HepG2 (cell line): ENCODE measurements around the gene HNRNPF. TPM values are rescaled to one million over a fixed set of nuclear protein-coding genes. Genes with fewer than 3 reads are reported as not detected.

Experiments used
- AKAP8 ChIP-seq: sonication (generic); formaldehyde crosslinking; IDR thresholded peaks from 2 replicates; pipeline ENCODE4 v1.5.1; 2020; ENCODE audit warnings: mild to moderate bottlenecking, missing genetic modification reagents
- BRF2 ChIP-seq: sonication (generic); formaldehyde crosslinking; IDR thresholded peaks from 2 replicates; pipeline ENCODE4 v1.8.1; 2022; ENCODE audit warnings: mild to moderate bottlenecking, missing genetic modification reagents
- CENPX ChIP-seq: sonication (generic); formaldehyde crosslinking; IDR thresholded peaks from 2 replicates; pipeline ENCODE4 v1.9.0; 2021; ENCODE audit warnings: mild to moderate bottlenecking, missing genetic modification reagents, moderate library complexity
- GZF1 ChIP-seq: sonication (generic); formaldehyde crosslinking; IDR thresholded peaks from 2 replicates; pipeline ENCODE4 v1.5.1; 2020; ENCODE audit warnings: mild to moderate bottlenecking, missing genetic modification reagents
- HMGXB4 ChIP-seq, 2 experiments: sonication (generic) in 1 of 2; formaldehyde crosslinking in 1 of 2; IDR thresholded peaks; 2 replicates each; pipeline versions ENCODE4 v1.4.0 to v1.6.1; 2018 to 2020; ENCODE audit warnings: missing genetic modification reagents in 2 of 2, borderline replicate concordance in 1 of 2, low read depth in 1 of 2, mild to moderate bottlenecking in 1 of 2, missing biosample characterization in 1 of 2
- MED13 ChIP-seq: sonication (generic); formaldehyde crosslinking; IDR thresholded peaks from 2 replicates; pipeline ENCODE4 v1.5.0; 2020; ENCODE audit warnings: missing genetic modification reagents
- NFE2L1 ChIP-seq: sonication (generic); formaldehyde crosslinking; IDR thresholded peaks from 2 replicates; pipeline ENCODE4 v1.4.0; 2020; ENCODE audit warnings: missing genetic modification reagents, mild to moderate bottlenecking, borderline replicate concordance
- NFYC ChIP-seq: IDR thresholded peaks from 2 replicates; pipeline ENCODE4 v1.6.1; 2016; ENCODE audit warnings: missing genetic modification reagents, missing compliant biosample characterization
- POLR2AphosphoS5 ChIP-seq: IDR thresholded peaks from 2 replicates; pipeline ENCODE4 v1.6.1; 2012; ENCODE audit warnings: low read depth, low read length
- SALL1 ChIP-seq: sonication (generic); formaldehyde crosslinking; IDR thresholded peaks from 2 replicates; pipeline ENCODE4 v1.8.0; 2022; ENCODE audit warnings: mild to moderate bottlenecking, missing genetic modification reagents
- SIN3A ChIP-seq: IDR thresholded peaks from 2 replicates; pipeline ENCODE4 v1.6.1; 2011; ENCODE audit warnings: low read depth, mild to moderate bottlenecking, control low read depth, low read length, borderline replicate concordance
- SOX6 ChIP-seq, 2 experiments: fragments of 450-650 bp in 1 of 2; sonication (generic) in 1 of 2; formaldehyde crosslinking in 1 of 2; IDR thresholded peaks; 2 replicates each; pipeline versions ENCODE4 v1.4.0 to v1.6.1; 2017 to 2020; ENCODE audit warnings: antibody characterized with exemption in 1 of 2, mild to moderate bottlenecking in 1 of 2, missing genetic modification reagents in 1 of 2
- ZC3H4 ChIP-seq: sonication (generic); formaldehyde crosslinking; IDR thresholded peaks from 2 replicates; pipeline ENCODE4 v1.4.0; 2020; ENCODE audit warnings: missing genetic modification reagents, borderline replicate concordance
- ZFP90 ChIP-seq: sonication (generic); formaldehyde crosslinking; IDR thresholded peaks from 2 replicates; pipeline ENCODE4 v1.8.0; 2022; ENCODE audit warnings: missing genetic modification reagents, mild to moderate bottlenecking, inconsistent platforms, borderline replicate concordance
- ZHX1 ChIP-seq: sonication (generic); formaldehyde crosslinking; IDR thresholded peaks from 2 replicates; pipeline ENCODE4 v1.8.1; 2022; ENCODE audit warnings: low read depth, mild to moderate bottlenecking, missing genetic modification reagents
- ZNF326 ChIP-seq: sonication (generic); formaldehyde crosslinking; IDR thresholded peaks from 2 replicates; pipeline ENCODE4 v1.4.0; 2020; ENCODE audit warnings: missing genetic modification reagents, borderline replicate concordance
- ZNF33B ChIP-seq: sonication (generic); formaldehyde crosslinking; IDR thresholded peaks from 2 replicates; pipeline ENCODE4 v1.5.1; 2020; ENCODE audit warnings: mild to moderate bottlenecking, missing genetic modification reagents
- ZNF546 ChIP-seq: sonication (generic); formaldehyde crosslinking; conservative IDR thresholded peaks from 2 replicates; pipeline ENCODE4 v1.8.1; 2023; ENCODE audit warnings: mild to moderate bottlenecking, missing genetic modification reagents
- ZNF552 ChIP-seq: sonication (generic); formaldehyde crosslinking; IDR thresholded peaks from 2 replicates; pipeline ENCODE4 v1.9.0; 2022; ENCODE audit warnings: missing genetic modification reagents, mild to moderate bottlenecking, borderline replicate concordance
- ZNF570 ChIP-seq: sonication (generic); formaldehyde crosslinking; IDR thresholded peaks from 2 replicates; pipeline ENCODE4 v1.4.0; 2020; ENCODE audit warnings: mild to moderate bottlenecking, missing genetic modification reagents, borderline replicate concordance
- ZNF614 ChIP-seq: IDR thresholded peaks from 2 replicates; pipeline ENCODE4 v1.6.1; 2018; ENCODE audit warnings: missing biosample characterization, missing genetic modification reagents, inconsistent platforms, borderline replicate concordance
- ZNF703 ChIP-seq: sonication (generic); formaldehyde crosslinking; IDR thresholded peaks from 2 replicates; pipeline ENCODE4 v1.5.1; 2020; ENCODE audit warnings: missing genetic modification reagents, mild to moderate bottlenecking, moderate library complexity, borderline replicate concordance
- ZNF75D ChIP-seq: sonication (generic); formaldehyde crosslinking; IDR thresholded peaks from 2 replicates; pipeline ENCODE4 v1.8.1; 2023; ENCODE audit warnings: missing genetic modification reagents, mild to moderate bottlenecking, borderline replicate concordance
- polyA plus RNA-seq, 8 experiments: library from polyadenylated mRNA; depleted of rRNA in 3 of 8; stranded (reverse) in 7 of 8; unstranded in 1 of 8; fragments of >200 nt; fragmentation: Illumina TruSeq in 4 of 8; extraction: Trizol in 4 of 8; gene quantifications; 2 replicates each; pipeline versions ENCODE4 v1.2.1 to v1.2.3, GENCODE V29; 2011 to 2016; ENCODE audit warnings: low read depth in 4 of 8, missing spikeins in 1 of 8, mixed read lengths in 1 of 8; ENCODE audit not compliant: insufficient read depth in 1 of 8
- total RNA-seq, 5 experiments: library from RNA; depleted of rRNA; stranded (reverse); fragments of >200 nt; fragmentation: Illumina TruSeq; extraction: Trizol; gene quantifications; 2 replicates each; pipeline ENCODE4 v1.2.3, GENCODE V29; 2016; ENCODE audit warnings: low read depth in 1 of 5

Gene HNRNPF
- total and polyA plus RNA-seq, 2 of the 13 experiments (the other 11 are each of a cell fraction or from before 2014, with no cell fraction given): 166 to 308 TPM

GRCh38 chr10:43396061-43396927 is 12.7 kb downstream of the HNRNPF start (continued):
- TF ChIP-seq BRF2 (CRISPR knock-in tag) (peak; percentile 23; the same call in 1 of the 2 replicates), ZNF326 (no peak), MED13 (CRISPR knock-in tag) (peak; percentile 81), NFE2L1 (CRISPR knock-in tag) (no peak), ZNF75D (CRISPR knock-in tag) (0 out of 2 replicates have a peak, but pooled peaks have one; percentile 40), ZNF703 (peak; percentile 67; the same call in 1 of the 2 replicates), SALL1 (CRISPR knock-in tag) (peak; percentile 47; the same call in 1 of the 2 replicates), AKAP8 (peak; percentile 27), SOX6 (IDR thresholded peaks at IDR 0.05) (no peak), SOX6 (CRISPR knock-in tag; IDR thresholded peaks at IDR 0.05) (0 out of 2 replicates have a peak, but pooled peaks have one; percentile 9), POLR2AphosphoS5 (peak; percentile 45), ZNF33B (CRISPR knock-in tag) (peak; percentile 37; the same call in 1 of the 2 replicates), NFYC (no peak), ZNF570 (CRISPR knock-in tag) (no peak), ZNF552 (CRISPR knock-in tag) (no peak), ZHX1 (CRISPR knock-in tag) (no peak), HMGXB4 (CRISPR knock-in tag; IDR thresholded peaks at IDR 0.05; ENCODE audit: borderline replicate concordance in 1 of 2, low read depth in 1 of 2) (peak in 1 of 2 experiments; percentile 13; a peak in 1 of 4 replicates), ZC3H4 (CRISPR knock-in tag) (no peak), CENPX (no peak), ZNF546 (CRISPR knock-in tag) (no peak), ZNF614 (CRISPR knock-in tag) (no peak; the same call in 1 of the 2 replicates), GZF1 (CRISPR knock-in tag) (no peak), ZFP90 (CRISPR knock-in tag) (peak; percentile 71; the same call in 1 of the 2 replicates), SIN3A (no peak; the same call in 1 of the 2 replicates)
